WTC11 (cell line): Measurements from ENCODE around the gene ATXN7L2. TPM values are rescaled to one million over a fixed set of nuclear protein-coding genes. Genes with fewer than 3 reads are reported as not detected.

Source experiments
- ATAC-seq: fragments of 200-7000 bp; cut with Tn5 transposase; 2 replicates; pipeline ENCODE4 v1.10.0; 2021; ENCODE audit warnings: mild to moderate bottlenecking, moderate library complexity
- CTCF ChIA-PET: fragments of 300-600 bp; sonication (Branson Sonifier 250); formaldehyde crosslinking; loops from one replicate; lab custom pipeline; 2021; ENCODE audit warnings: antibody characterized with exemption; lab: Charles Lee
- POLR2A ChIA-PET: fragments of 350-600 bp; sonication (Branson Sonifier 250); formaldehyde crosslinking; loops from one replicate; lab custom pipeline; 2021; ENCODE audit warnings: antibody characterized with exemption; lab: Charles Lee
- DNase-seq: peaks from one replicate; pipeline ENCODE4 v3.0.0; 2021; ENCODE audit warnings: low spot score
- H3K27ac Mint-ChIP-seq: 2 replicates; pipeline ENCODE4 v1.8.0; 2021; ENCODE audit warnings: mixed read lengths
- H3K27me3 Mint-ChIP-seq: 2 replicates; pipeline ENCODE4 v1.8.0; 2021; ENCODE audit warnings: low read depth, mild to moderate bottlenecking, moderate library complexity, mixed read lengths
- H3K36me3 Mint-ChIP-seq: 2 replicates; pipeline ENCODE4 v1.8.0; 2021; ENCODE audit warnings: mixed read lengths
- H3K4me1 Mint-ChIP-seq: 2 replicates; pipeline ENCODE4 v1.8.0; 2022; ENCODE audit warnings: mixed read lengths
- H3K4me3 Mint-ChIP-seq: 2 replicates; pipeline ENCODE4 v1.8.0; 2021; ENCODE audit warnings: mild to moderate bottlenecking, moderate library complexity, mixed read lengths
- H3K9me3 Mint-ChIP-seq: 2 replicates; pipeline ENCODE4 v1.8.0; 2021; ENCODE audit warnings: mixed read lengths
- ATF1 ChIP-seq: sonication (generic); formaldehyde crosslinking; IDR thresholded peaks from 2 replicates; pipeline ENCODE4 v1.8.1; 2023; ENCODE audit warnings: mild to moderate bottlenecking, moderate library complexity, missing genetic modification reagents
- ATF6 ChIP-seq: sonication (generic); formaldehyde crosslinking; IDR thresholded peaks from 2 replicates; pipeline ENCODE4 v1.8.1; 2023; ENCODE audit warnings: mild to moderate bottlenecking, missing genetic modification reagents
- CBFB ChIP-seq: sonication (generic); formaldehyde crosslinking; IDR thresholded peaks from 2 replicates; pipeline ENCODE4 v1.8.1; 2022; ENCODE audit warnings: mild to moderate bottlenecking, low read depth, missing genetic modification reagents
- CREB1 ChIP-seq: sonication (generic); formaldehyde crosslinking; IDR thresholded peaks from 2 replicates; pipeline ENCODE4 v1.8.0; 2023; ENCODE audit warnings: mild to moderate bottlenecking, missing genetic modification reagents
- E2F1 ChIP-seq: sonication (generic); formaldehyde crosslinking; IDR thresholded peaks from 2 replicates; pipeline ENCODE4 v1.8.0; 2022; ENCODE audit warnings: mild to moderate bottlenecking, missing genetic modification reagents
- GRHL2 ChIP-seq: fragments of 250-450 bp; sonication (Bioruptor Pico); IDR thresholded peaks from 2 replicates; pipeline ENCODE4 v1.8.0; 2022; ENCODE audit warnings: mild to moderate bottlenecking, moderate library complexity; ENCODE audit not compliant: insufficient replicate concordance, severe bottlenecking
- JUN ChIP-seq: sonication (generic); formaldehyde crosslinking; IDR thresholded peaks from 2 replicates; pipeline ENCODE4 v1.8.0; 2023; ENCODE audit warnings: mild to moderate bottlenecking, missing genetic modification reagents
- NR3C1 ChIP-seq: sonication (generic); formaldehyde crosslinking; conservative IDR thresholded peaks from 2 replicates; pipeline ENCODE4 v1.8.1; 2023; ENCODE audit warnings: low read depth, mild to moderate bottlenecking, missing genetic modification reagents
- OVOL2 ChIP-seq: fragments of 250-450 bp; sonication (Bioruptor Pico); IDR thresholded peaks from 2 replicates; pipeline ENCODE4 v1.9.0; 2021; ENCODE audit warnings: mild to moderate bottlenecking, borderline replicate concordance
- PREB ChIP-seq: sonication (generic); formaldehyde crosslinking; IDR thresholded peaks from 2 replicates; pipeline ENCODE4 v1.8.1; 2022; ENCODE audit warnings: mild to moderate bottlenecking, missing genetic modification reagents, moderate library complexity, borderline replicate concordance
- TP53 ChIP-seq: sonication (generic); formaldehyde crosslinking; IDR thresholded peaks from 2 replicates; pipeline ENCODE4 v1.8.1; 2023; ENCODE audit warnings: mild to moderate bottlenecking, missing genetic modification reagents
- ZNF121 ChIP-seq: sonication (generic); formaldehyde crosslinking; IDR thresholded peaks from 2 replicates; pipeline ENCODE4 v1.8.0; 2023; ENCODE audit warnings: missing genetic modification reagents
- ZNF396 ChIP-seq: fragments of 250-450 bp; sonication (Bioruptor Pico); IDR thresholded peaks from 2 replicates; pipeline ENCODE4 v1.8.0; 2021; ENCODE audit warnings: mild to moderate bottlenecking, moderate library complexity, borderline replicate concordance
- ZNF512 ChIP-seq: sonication (generic); formaldehyde crosslinking; IDR thresholded peaks from 2 replicates; pipeline ENCODE4 v1.8.1; 2022; ENCODE audit warnings: missing genetic modification reagents, borderline replicate concordance
- total RNA-seq: library from RNA; stranded (reverse); gene quantifications from 3 replicates; pipeline ENCODE4 v1.2.3, GENCODE V29; 2021

Gene ATXN7L2
- total RNA-seq, 1 experiment from 2014 or later, result 11.1 TPM

GRCh38 chr1:109528712-109529111 lies 45.0 kb downstream of the ATXN7L2 start (continued):
- TF ChIP-seq ATF1 (CRISPR knock-in tag) (no peak), CREB1 (CRISPR knock-in tag) (no peak), JUN (CRISPR knock-in tag) (no peak)

GRCh38 chr1:109529881-109530456 lies 46.3 kb downstream of the ATXN7L2 start:
- H3K4me3 Mint-ChIP-seq, result no peak overlapping the region
- POLR2A ChIA-PET, result interaction anchor here (1.0 to 1.6 kb wide), 3 partner anchors 36 to 104 kb away, joined by 4 to 5 read pairs (median 4); partner anchors contain the start of gene CYB561D1

More at GRCh38 chr1:109529881-109530456, 46.3 kb downstream of the ATXN7L2 start:
- TF ChIP-seq E2F1 (CRISPR knock-in tag) (no peak), ZNF512 (no peak), ZNF396 (CRISPR knock-in tag) (no peak), GRHL2 (CRISPR knock-in tag) (no peak), NR3C1 (CRISPR knock-in tag) (no peak), TP53 (CRISPR knock-in tag) (no peak), ATF6 (CRISPR knock-in tag) (no peak), CREB1 (CRISPR knock-in tag) (no peak), ZNF121 (CRISPR knock-in tag) (no peak), OVOL2 (no peak), PREB (CRISPR knock-in tag) (no peak), CBFB (no peak)
- DNase-seq (no peak), ATAC-seq (no peak)
- Mint-ChIP-seq H3K9me3 (no peaks in the 10 kb centered on the region), H3K27me3 (peaks cover 8% of the 10 kb centered on the region), H3K36me3 (no peaks in the 10 kb centered on the region), H3K27ac (no peak overlapping the region), H3K4me1 (peaks cover 10% of the 10 kb centered on the region)
- CTCF ChIA-PET, result interaction anchor here (0.8 to 16.4 kb wide), 15 partner anchors 14 to 393 kb away, joined by 3 to 740 read pairs (median 5); partner anchors contain the start of genes AMIGO1, ATXN7L2, CYB561D1 and GNAI3
